Epithelial cell of prostate (primary cell): ENCODE measurements around the gene EWSR1.
"Not testable (repeated sequence)": the region's sequence is repeated elsewhere in the genome, so short reads cannot be mapped to it uniquely, and the experiment has no call there.

Experiments
- DNase-seq: peaks from one replicate; pipeline ENCODE4 v3.0.0-alpha.2; 2011; ENCODE audit warnings: low read depth, low spot score
- H3K27ac ChIP-seq: fragments of 450-650 bp; 2 replicates; pipeline ENCODE4 v1.5.1; 2017; ENCODE audit warnings: mild to moderate bottlenecking

The EWSR1 gene

GRCh38 chr22:29245626-29246385 lies 22.3 kb upstream of the EWSR1 start:
- no peak overlapping the region for H3K27ac ChIP-seq
- peak; percentile 6 for DNase-seq

- DNase-seq, H3K27ac ChIP-seq: not testable (repeated sequence)
Observed at GRCh38 chr22:29247891-29248290, 20.2 kb upstream of the EWSR1 start.

- no peak overlapping the region for H3K27ac ChIP-seq
- no peak for DNase-seq
Observed at GRCh38 chr22:29251265-29251664, 16.8 kb upstream of the EWSR1 start.

- no peak overlapping the region for H3K27ac ChIP-seq
- no peak for DNase-seq
Observed at GRCh38 chr22:29251981-29252911, 15.8 kb upstream of the EWSR1 start.

GRCh38 chr22:29253561-29254285 lies 14.3 kb upstream of the EWSR1 start:
- DNase-seq, result no peak
- no peak overlapping the region for H3K27ac ChIP-seq

- DNase-seq, result no peak
- no peak overlapping the region for H3K27ac ChIP-seq
Observed at GRCh38 chr22:29254286-29254660, 13.8 kb upstream of the EWSR1 start.

GRCh38 chr22:29255064-29255621 lies 12.9 kb upstream of the EWSR1 start:
- H3K27ac ChIP-seq, result no peak overlapping the region
- DNase-seq, result no peak

- H3K27ac ChIP-seq, result no peak overlapping the region
- DNase-seq, result no peak
Observed at GRCh38 chr22:29256606-29257325, 11.3 kb upstream of the EWSR1 start.

GRCh38 chr22:29257751-29258181 lies 10.3 kb upstream of the EWSR1 start:
- DNase-seq, result no peak
- H3K27ac ChIP-seq, result no peak overlapping the region

- H3K27ac ChIP-seq, result no peak overlapping the region
- no peak for DNase-seq
Observed at GRCh38 chr22:29258407-29259252, 9.4 kb upstream of the EWSR1 start.

- H3K27ac ChIP-seq, result no peak overlapping the region
Observed at GRCh38 chr22:29259253-29259899, 8.7 kb upstream of the EWSR1 start.

GRCh38 chr22:29260031-29260560 lies 8.0 kb upstream of the EWSR1 start:
- no peak overlapping the region for H3K27ac ChIP-seq
- no peak for DNase-seq

More at GRCh38 chr22:29259253-29259899, 8.7 kb upstream of the EWSR1 start:
- no peak for DNase-seq

GRCh38 chr22:29260601-29261315 lies 7.3 kb upstream of the EWSR1 start:
- no peak overlapping the region for H3K27ac ChIP-seq
- no peak for DNase-seq

- H3K27ac ChIP-seq, result no peak overlapping the region
- no peak for DNase-seq
Observed at GRCh38 chr22:29263791-29264276, 4.2 kb upstream of the EWSR1 start.

GRCh38 chr22:29265305-29265704 lies 2.8 kb upstream of the EWSR1 start:
- H3K27ac ChIP-seq, result no peak overlapping the region
- no peak for DNase-seq

GRCh38 chr22:29265929-29266328 lies 2.1 kb upstream of the EWSR1 start:
- H3K27ac ChIP-seq, result no peak overlapping the region
- no peak for DNase-seq
